ENCODE data around the gene ARF5.

GRCh38 chr7:127620406-127621233, 32.4 kb downstream of the ARF5 start:
- TF ChIP-seq CTCF (IDR thresholded peaks at IDR 0.05) (no peak), POLR2A (IDR thresholded peaks at IDR 0.05) (no peak)

Measured in vagina (tissue), 2 donors.